OCI-M2 (cell line): ENCODE measurements around the gene ACVR1.
"Not testable (repeated sequence)": the region's sequence is repeated elsewhere in the genome, so short reads cannot be mapped to it uniquely, and the experiment has no call there.

Source experiments
- DNase-seq: peaks from one replicate; lab custom pipeline; 2025; ENCODE audit not compliant: unreplicated experiment; lab: John Stamatoyannopoulos, UW

Gene ACVR1

GRCh38 chr2:157830696-157831570 lies 45.2 kb downstream of the ACVR1 start:
- no peak for DNase-seq

- DNase-seq, result no peak
Measured at GRCh38 chr2:157830266-157830665, 45.9 kb downstream of the ACVR1 start.

- DNase-seq, result no peak
Measured at GRCh38 chr2:157827377-157827776, 48.8 kb downstream of the ACVR1 start.

- not testable (repeated sequence) for DNase-seq
Measured at GRCh38 chr2:157826644-157827043, 49.5 kb downstream of the ACVR1 start.

- no peak for DNase-seq
Measured at GRCh38 chr2:157825885-157826284, 50.2 kb downstream of the ACVR1 start.

GRCh38 chr2:157822993-157823392 lies 53.1 kb downstream of the ACVR1 start:
- no peak for DNase-seq

- no peak for DNase-seq
Measured at GRCh38 chr2:157822533-157822932, 53.6 kb downstream of the ACVR1 start.

GRCh38 chr2:157821519-157822131 lies 54.5 kb downstream of the ACVR1 start:
- no peak for DNase-seq

- DNase-seq, result no peak
Measured at GRCh38 chr2:157820193-157820592, 55.9 kb downstream of the ACVR1 start.

GRCh38 chr2:157819761-157820160 lies 56.4 kb downstream of the ACVR1 start:
- DNase-seq, result no peak

- no peak for DNase-seq
Measured at GRCh38 chr2:157818227-157818626, 57.9 kb downstream of the ACVR1 start.

- DNase-seq, result no peak
Measured at GRCh38 chr2:157815421-157815820, 60.7 kb downstream of the ACVR1 start.

- DNase-seq, result no peak
Measured at GRCh38 chr2:157813467-157813866, 62.7 kb downstream of the ACVR1 start.

- DNase-seq, result no peak
Measured at GRCh38 chr2:157810037-157810436, 66.1 kb downstream of the ACVR1 start.

- DNase-seq, result no peak
Measured at GRCh38 chr2:157809212-157809611, 66.9 kb downstream of the ACVR1 start.

- no peak for DNase-seq
Measured at GRCh38 chr2:157808421-157808820, 67.7 kb downstream of the ACVR1 start.

- no peak for DNase-seq
Measured at GRCh38 chr2:157806426-157807077, 69.6 kb downstream of the ACVR1 start.

- DNase-seq, result no peak
Measured at GRCh38 chr2:157805519-157805918, 70.6 kb downstream of the ACVR1 start.

- no peak for DNase-seq
Measured at GRCh38 chr2:157804355-157804754, 71.8 kb downstream of the ACVR1 start.

- no peak for DNase-seq
Measured at GRCh38 chr2:157803952-157804351, 72.2 kb downstream of the ACVR1 start.

- no peak for DNase-seq
Measured at GRCh38 chr2:157803476-157803875, 72.7 kb downstream of the ACVR1 start.
